ENCODE results near the gene GHDC. TPM values are rescaled to one million over a fixed set of nuclear protein-coding genes. Genes with fewer than 3 reads are reported as not detected.

GHDC gene
- total and polyA plus RNA-seq, 2 of the 8 experiments (the other 6 are each of a cell fraction or from before 2014, with no cell fraction given) = 7.4 to 8.1 TPM

DNA sequence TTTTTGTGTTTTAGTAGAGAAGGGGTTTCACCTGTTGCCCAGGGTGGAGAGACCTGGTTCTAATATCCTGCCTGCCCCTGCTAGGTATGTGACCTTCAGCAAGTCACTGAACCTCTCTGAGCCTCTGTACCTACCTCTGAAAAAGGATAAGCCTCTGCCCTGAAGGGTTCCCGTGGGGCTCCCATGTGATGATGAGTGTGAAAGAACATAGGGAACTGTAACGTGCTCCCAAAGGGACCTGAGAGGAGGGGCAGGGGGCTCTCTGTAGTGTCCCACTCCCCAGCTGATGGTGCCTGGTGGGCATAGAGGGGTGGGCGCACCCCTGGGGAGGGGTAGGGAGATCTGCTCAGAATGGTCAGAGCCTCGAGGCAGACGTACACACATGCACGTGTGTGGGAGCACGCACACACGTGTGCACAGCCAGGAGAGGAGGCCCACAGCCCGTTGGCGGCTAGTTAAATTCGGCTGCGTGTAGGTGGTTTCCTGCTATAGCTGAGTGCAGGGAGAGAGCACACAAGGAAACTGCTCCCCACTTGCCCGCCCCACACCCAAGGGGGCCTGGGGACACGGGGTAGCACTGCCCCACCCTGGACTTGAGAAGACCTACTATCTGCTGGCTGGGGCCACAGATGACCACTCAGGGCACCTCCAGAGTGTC is 20.0 kb downstream of the GHDC start:
- H3K79me2 ChIP-seq (ENCODE audit: control insufficient read depth in 1 of 2, insufficient read depth in 2 of 2, low read length in 2 of 2) = no peaks in the 10 kb centered on the region
- H3K4ac ChIP-seq (replicated peaks; ENCODE audit: insufficient read length, low read depth, low read length) = no peak overlapping the region
- 0 out of 7 replicates have a peak, but pooled peaks cover 0 to 2% (median 0%) of the 10 kb centered on the region in 4 experiments for H3K27me3 ChIP-seq (replicated peaks in 1 of 4; ENCODE audit: control insufficient read depth in 3 of 4, extremely low read depth in 1 of 4, insufficient read depth in 3 of 4, low read length in 3 of 4)
- H3K9ac ChIP-seq (replicated peaks in 1 of 4; ENCODE audit: extremely low read depth in 1 of 4, low read depth in 3 of 4, low read length in 3 of 4) = no peak overlapping the region
- H3K4me2 ChIP-seq (ENCODE audit: insufficient read depth in 1 of 2, low read depth in 2 of 2, low read length in 2 of 2) = no peak overlapping the region
- H4K5ac ChIP-seq (ENCODE audit: insufficient read length, low read depth, low read length) = no peak overlapping the region
- no peak overlapping the region for H2BK15ac ChIP-seq (ENCODE audit: low read length)
- H3K9me3 ChIP-seq (ENCODE audit: insufficient read depth in 2 of 2, low read depth in 1 of 2, low read length in 1 of 2) = no peaks in the 10 kb centered on the region
- no peak for FAIRE-seq
- H3K23ac ChIP-seq (ENCODE audit: insufficient read length) = no peak overlapping the region
- no peak overlapping the region for H3K56ac ChIP-seq (replicated peaks; ENCODE audit: insufficient read length, low read depth, low read length)
- no peak overlapping the region for H4K91ac ChIP-seq (replicated peaks; ENCODE audit: insufficient read length, low read length)
- H3K4me1 ChIP-seq (replicated peaks in 1 of 4; ENCODE audit: control insufficient read depth in 3 of 4, insufficient read depth in 4 of 4, low read length in 3 of 4) = no peaks in the 10 kb centered on the region
- no peak overlapping the region for H2BK12ac ChIP-seq (ENCODE audit: low read depth, low read length)
- no peak overlapping the region for H3K27ac ChIP-seq (ENCODE audit: low read depth, low read length)
- no peaks in the 10 kb centered on the region for H3K36me3 ChIP-seq (ENCODE audit: control insufficient read depth in 2 of 4, insufficient read depth in 4 of 4, low read length in 3 of 4)
- H2AFZ ChIP-seq (ENCODE audit: low read length) = no peak overlapping the region
- H2BK120ac ChIP-seq (replicated peaks; ENCODE audit: low read depth, low read length) = no peak overlapping the region
- H2AK5ac ChIP-seq (ENCODE audit: low read depth, low read length) = no peak overlapping the region
- DNase-seq (ENCODE audit: low read depth in 1 of 2, low spot score in 2 of 2) = no peak
- H4K20me1 ChIP-seq (replicated peaks in 1 of 2; ENCODE audit: control insufficient read depth in 1 of 2, insufficient read depth in 2 of 2, low read length in 2 of 2) = peaks cover 0 to 1% of the 10 kb centered on the region in 2 experiments
- no peak overlapping the region for H3K4me3 ChIP-seq (ENCODE audit: extremely low read depth in 1 of 4, insufficient read depth in 2 of 4, low read depth in 3 of 4, low read length in 4 of 4)
- H2BK20ac ChIP-seq (ENCODE audit: low read length) = no peak overlapping the region
- H2BK5ac ChIP-seq (ENCODE audit: low read depth, low read length) = no peak overlapping the region
- H3K79me1 ChIP-seq (ENCODE audit: low read depth, low read length) = no peaks in the 10 kb centered on the region
- no peak overlapping the region for H4K8ac ChIP-seq (ENCODE audit: extremely low read depth, insufficient read depth, low read length)
- no peak overlapping the region for H3K14ac ChIP-seq (ENCODE audit: insufficient read length)
- TF ChIP-seq FOSL1 (IDR thresholded peaks at IDR 0.05; ENCODE audit: insufficient read depth, low read depth, low read length) = no peak
- no peak for TF ChIP-seq JUN (IDR thresholded peaks at IDR 0.05; ENCODE audit: low read depth, low read length)
- TF ChIP-seq JUND (IDR thresholded peaks at IDR 0.05; ENCODE audit: low read length) = no peak
- TF ChIP-seq RBBP5 (IDR thresholded peaks at IDR 0.05; ENCODE audit: borderline replicate concordance, low read depth, low read length) = no peak
- TF ChIP-seq POLR2AphosphoS5 (IDR thresholded peaks at IDR 0.05; ENCODE audit: low read depth, low read length) = no peak
- TF ChIP-seq, protein P1, sequence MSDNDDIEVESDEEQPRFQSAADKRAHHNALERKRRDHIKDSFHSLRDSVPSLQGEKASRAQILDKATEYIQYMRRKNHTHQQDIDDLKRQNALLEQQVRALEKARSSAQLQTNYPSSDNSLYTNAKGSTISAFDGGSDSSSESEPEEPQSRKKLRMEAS (IDR thresholded peaks at IDR 0.05) = no peak
- TF ChIP-seq EZH2 (IDR thresholded peaks at IDR 0.05; ENCODE audit: low read depth, low read length, severe bottlenecking) = no peak
- no peak for TF ChIP-seq HDAC6 (IDR thresholded peaks at IDR 0.05; ENCODE audit: low read depth, low read length)
- ChIA-PET POLR2A (ENCODE audit: partially characterized antibody) (no interaction called here), CTCF (ENCODE audit: partially characterized antibody) (interaction anchor here (1.1 to 3.5 kb wide), 4 partner anchors 9 to 16 kb away, joined by 3 to 13 read pairs (median 4); partner anchors contain the start of gene HCRT)
- WGBS, 2 experiments (ENCODE audit: extremely low coverage in 1 of 2, insufficient coverage in 1 of 2, insufficient read length in 1 of 2, insufficient replicate concordance in 2 of 2, low coverage in 1 of 2, low lambda C conversion rate in 2 of 2, missing lambda C conversion rate in 1 of 2) = 96% methylated on average over 12 of the region's 14 CpGs; no CpG with 5 or more reads in 1 of the 2 experiments
- H3K18ac ChIP-seq (ENCODE audit: extremely low read depth, low read length) = no peak overlapping the region
- no peaks in the 10 kb centered on the region for H3K23me2 ChIP-seq (ENCODE audit: low read depth, low read length)
